Kidney epithelial cell (primary cell): ENCODE results near the gene ESRRB. TPM values are rescaled to one million over a fixed set of nuclear protein-coding genes. Genes with fewer than 3 reads are reported as not detected.

Experiments used
- DNase-seq: peaks from one replicate; pipeline ENCODE4 v3.0.0-alpha.2; 2010; ENCODE audit warnings: low read depth
- H3K27me3 ChIP-seq: 2 replicates; pipeline ENCODE4 v1.6.0; 2011; ENCODE audit warnings: low read length; ENCODE audit not compliant: control insufficient read depth, insufficient read depth
- H3K36me3 ChIP-seq: 2 replicates; pipeline ENCODE4 v1.5.1; 2011; ENCODE audit warnings: low read length; ENCODE audit not compliant: control insufficient read depth, insufficient read depth
- H3K4me3 ChIP-seq: 2 replicates; pipeline ENCODE4 v1.5.1; 2011; ENCODE audit warnings: low read depth, mild to moderate bottlenecking, control low read depth, low read length
- CTCF ChIP-seq: IDR thresholded peaks from 2 replicates; pipeline ENCODE4 v1.5.1; 2011; ENCODE audit warnings: mild to moderate bottlenecking, moderate library complexity, low read length, control low read depth, inconsistent platforms; ENCODE audit not compliant: insufficient read depth, poor library complexity, severe bottlenecking
- total RNA-seq: library from RNA; depleted of rRNA; stranded (reverse); fragments of >200 nt; gene quantifications from 2 replicates; pipeline ENCODE4 v1.2.3, GENCODE V29; 2015

Gene ESRRB
- total RNA-seq, 1 donor from 2014 or later = not detected

GRCh38 chr14:76500480-76500879 is 124.5 kb downstream of the ESRRB start:
- H3K27me3 ChIP-seq = peaks cover 6% of the 10 kb centered on the region
- no peak overlapping the region for H3K4me3 ChIP-seq
- no peak for TF ChIP-seq CTCF
- no peak for DNase-seq
- H3K36me3 ChIP-seq = no peaks in the 10 kb centered on the region

- H3K4me3 ChIP-seq = no peak overlapping the region
- H3K36me3 ChIP-seq = no peaks in the 10 kb centered on the region
- H3K27me3 ChIP-seq = peaks cover 2% of the 10 kb centered on the region
- no peak for TF ChIP-seq CTCF
- no peak for DNase-seq
These were observed 125.3 kb downstream of the ESRRB start for GRCh38 chr14:76501156-76501720.

- no peak for DNase-seq
- TF ChIP-seq CTCF = no peak
- Histone ChIP-seq H3K27me3 (no peaks in the 10 kb centered on the region), H3K36me3 (no peaks in the 10 kb centered on the region), H3K4me3 (no peak overlapping the region)
These were observed 126.3 kb downstream of the ESRRB start for GRCh38 chr14:76502219-76502618.

GRCh38 chr14:76502638-76503037 is 126.7 kb downstream of the ESRRB start:
- no peaks in the 10 kb centered on the region for H3K27me3 ChIP-seq
- H3K36me3 ChIP-seq = no peaks in the 10 kb centered on the region
- no peak for TF ChIP-seq CTCF
- DNase-seq = no peak
- no peak overlapping the region for H3K4me3 ChIP-seq

GRCh38 chr14:76509311-76509710 is 133.4 kb downstream of the ESRRB start:
- peaks cover 3% of the 10 kb centered on the region for H3K27me3 ChIP-seq
- no peak for DNase-seq

More at GRCh38 chr14:76509311-76509710, 133.4 kb downstream of the ESRRB start:
- TF ChIP-seq CTCF = no peak
- H3K4me3 ChIP-seq = no peak overlapping the region
- no peaks in the 10 kb centered on the region for H3K36me3 ChIP-seq
